DOHH2 (cell line): ENCODE results near the gene DOCK4.

Experiments used
- EZH2phosphoT487 ChIP-seq: fragments of 200-600 bp; sonication (generic); IDR thresholded peaks from 2 replicates; pipeline ENCODE4 v1.6.1; 2017; ENCODE audit warnings: borderline replicate concordance, mild to moderate bottlenecking, antibody characterized with exemption, low read length, moderate library complexity, mixed read lengths
- TF ChIP-seq, protein P1 (sequence below): fragments of 200-600 bp; sonication (generic); IDR thresholded peaks from one replicate; pipeline ENCODE4 v1.5.1; 2014; ENCODE audit warnings: antibody characterized with exemption, mild to moderate bottlenecking, low read depth, low read length; ENCODE audit not compliant: poor library complexity, severe bottlenecking

- TF ChIP-seq, protein P1, sequence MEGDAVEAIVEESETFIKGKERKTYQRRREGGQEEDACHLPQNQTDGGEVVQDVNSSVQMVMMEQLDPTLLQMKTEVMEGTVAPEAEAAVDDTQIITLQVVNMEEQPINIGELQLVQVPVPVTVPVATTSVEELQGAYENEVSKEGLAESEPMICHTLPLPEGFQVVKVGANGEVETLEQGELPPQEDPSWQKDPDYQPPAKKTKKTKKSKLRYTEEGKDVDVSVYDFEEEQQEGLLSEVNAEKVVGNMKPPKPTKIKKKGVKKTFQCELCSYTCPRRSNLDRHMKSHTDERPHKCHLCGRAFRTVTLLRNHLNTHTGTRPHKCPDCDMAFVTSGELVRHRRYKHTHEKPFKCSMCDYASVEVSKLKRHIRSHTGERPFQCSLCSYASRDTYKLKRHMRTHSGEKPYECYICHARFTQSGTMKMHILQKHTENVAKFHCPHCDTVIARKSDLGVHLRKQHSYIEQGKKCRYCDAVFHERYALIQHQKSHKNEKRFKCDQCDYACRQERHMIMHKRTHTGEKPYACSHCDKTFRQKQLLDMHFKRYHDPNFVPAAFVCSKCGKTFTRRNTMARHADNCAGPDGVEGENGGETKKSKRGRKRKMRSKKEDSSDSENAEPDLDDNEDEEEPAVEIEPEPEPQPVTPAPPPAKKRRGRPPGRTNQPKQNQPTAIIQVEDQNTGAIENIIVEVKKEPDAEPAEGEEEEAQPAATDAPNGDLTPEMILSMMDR = no peak
- no peak for TF ChIP-seq EZH2phosphoT487
Measured at GRCh38 chr7:112082306-112082705, 123.9 kb downstream of the DOCK4 start.
